CD4-positive, alpha-beta T cell treated with Interleukin-6 at 100 ng/mL for 8 hours (primary cell): ENCODE measurements around the gene ESCO1.
"Not testable (repeated sequence)": the region's sequence is repeated elsewhere in the genome, so short reads cannot be mapped to it uniquely, and the experiment has no call there.

Experiments used
- DNase-seq: peaks from one replicate; pipeline ENCODE4 v3.0.0-alpha.2; 2020; ENCODE audit warnings: mixed read lengths, low spot score

ESCO1 gene, protein sequence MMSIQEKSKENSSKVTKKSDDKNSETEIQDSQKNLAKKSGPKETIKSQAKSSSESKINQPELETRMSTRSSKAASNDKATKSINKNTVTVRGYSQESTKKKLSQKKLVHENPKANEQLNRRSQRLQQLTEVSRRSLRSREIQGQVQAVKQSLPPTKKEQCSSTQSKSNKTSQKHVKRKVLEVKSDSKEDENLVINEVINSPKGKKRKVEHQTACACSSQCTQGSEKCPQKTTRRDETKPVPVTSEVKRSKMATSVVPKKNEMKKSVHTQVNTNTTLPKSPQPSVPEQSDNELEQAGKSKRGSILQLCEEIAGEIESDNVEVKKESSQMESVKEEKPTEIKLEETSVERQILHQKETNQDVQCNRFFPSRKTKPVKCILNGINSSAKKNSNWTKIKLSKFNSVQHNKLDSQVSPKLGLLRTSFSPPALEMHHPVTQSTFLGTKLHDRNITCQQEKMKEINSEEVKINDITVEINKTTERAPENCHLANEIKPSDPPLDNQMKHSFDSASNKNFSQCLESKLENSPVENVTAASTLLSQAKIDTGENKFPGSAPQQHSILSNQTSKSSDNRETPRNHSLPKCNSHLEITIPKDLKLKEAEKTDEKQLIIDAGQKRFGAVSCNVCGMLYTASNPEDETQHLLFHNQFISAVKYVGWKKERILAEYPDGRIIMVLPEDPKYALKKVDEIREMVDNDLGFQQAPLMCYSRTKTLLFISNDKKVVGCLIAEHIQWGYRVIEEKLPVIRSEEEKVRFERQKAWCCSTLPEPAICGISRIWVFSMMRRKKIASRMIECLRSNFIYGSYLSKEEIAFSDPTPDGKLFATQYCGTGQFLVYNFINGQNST

GRCh38 chr18:21600526-21601410 lies at the start of gene ESCO1:
Gene ESCO1, minus strand, starts transcription at chr18:21600704. Its CDS starts 25,861 bp downstream, at chr18:21574843.
- peak; percentile 94 for DNase-seq

DNA sequence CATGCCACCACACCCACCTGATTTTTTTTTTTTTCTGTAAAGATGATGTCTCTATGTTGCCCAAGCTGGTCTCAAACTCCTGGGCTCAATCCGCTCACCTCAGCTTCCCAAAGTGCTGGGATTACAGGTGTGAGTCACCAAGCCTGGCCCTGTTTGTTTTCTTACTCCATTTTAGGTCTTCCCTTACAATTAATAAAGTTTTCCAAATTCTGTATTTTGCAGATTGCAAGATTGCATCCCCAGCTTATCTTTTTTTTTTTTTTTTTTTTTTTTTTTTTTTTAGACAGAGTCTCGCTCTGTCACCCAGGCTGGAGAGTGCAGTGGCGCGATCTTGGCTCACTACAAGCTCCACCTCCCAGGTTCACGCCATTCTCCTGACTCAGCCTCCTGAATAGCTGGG lies 39.9 kb upstream of the ESCO1 start:
- DNase-seq, result not testable (repeated sequence)

GRCh38 chr18:21638822-21639221 lies 38.3 kb upstream of the ESCO1 start:
- DNase-seq, result no peak

- DNase-seq, result no peak
Observed at GRCh38 chr18:21636769-21637168, 36.3 kb upstream of the ESCO1 start.

DNA sequence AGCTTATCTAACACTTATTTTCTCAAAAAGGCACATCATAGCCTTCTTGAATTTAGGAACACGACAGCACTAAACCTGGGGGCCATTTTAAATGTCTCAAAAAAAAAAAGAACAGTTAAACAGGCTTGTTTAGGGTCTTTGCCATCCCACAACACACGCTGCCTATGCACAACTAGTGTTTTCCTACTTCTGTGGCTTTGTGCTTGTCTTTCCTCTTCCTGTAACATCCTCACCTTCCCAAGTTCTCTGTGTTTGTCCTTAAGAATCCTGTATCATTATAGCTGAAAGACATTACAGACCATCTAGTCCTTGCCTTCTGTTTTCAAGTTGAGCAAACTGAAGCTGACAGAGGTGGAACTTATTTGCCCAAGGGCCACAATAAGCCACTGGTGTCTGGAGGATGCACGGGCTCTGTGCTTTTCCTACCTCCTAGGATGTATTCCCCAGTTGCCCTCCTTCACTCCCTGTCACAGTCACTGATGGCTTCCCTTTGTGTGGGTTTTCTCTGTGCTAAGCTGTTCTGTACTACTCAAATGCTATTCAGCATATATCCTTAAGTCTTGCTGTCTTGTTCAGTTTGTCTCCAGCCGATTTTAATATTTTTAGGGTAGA lies 34.2 kb upstream of the ESCO1 start:
- no peak for DNase-seq

DNA sequence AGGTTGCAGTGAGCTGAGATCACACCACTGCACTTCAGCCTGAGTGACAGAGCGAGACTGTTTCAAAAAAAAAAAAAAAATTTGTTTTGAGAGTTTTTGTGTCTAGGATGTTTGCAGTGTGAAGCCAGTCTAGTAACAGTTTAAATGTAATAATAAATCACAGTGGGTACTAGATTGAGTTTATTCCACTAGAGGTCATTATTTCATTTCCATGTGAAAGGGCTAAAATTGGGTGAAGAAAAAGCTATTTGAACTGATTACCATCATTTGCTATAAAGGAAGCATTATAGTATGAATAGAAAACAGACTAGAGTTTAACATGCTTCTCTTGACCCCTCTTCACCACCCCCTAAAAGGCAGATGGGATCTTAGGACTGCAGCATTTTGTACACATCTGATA lies 31.9 kb upstream of the ESCO1 start:
- no peak for DNase-seq

DNA sequence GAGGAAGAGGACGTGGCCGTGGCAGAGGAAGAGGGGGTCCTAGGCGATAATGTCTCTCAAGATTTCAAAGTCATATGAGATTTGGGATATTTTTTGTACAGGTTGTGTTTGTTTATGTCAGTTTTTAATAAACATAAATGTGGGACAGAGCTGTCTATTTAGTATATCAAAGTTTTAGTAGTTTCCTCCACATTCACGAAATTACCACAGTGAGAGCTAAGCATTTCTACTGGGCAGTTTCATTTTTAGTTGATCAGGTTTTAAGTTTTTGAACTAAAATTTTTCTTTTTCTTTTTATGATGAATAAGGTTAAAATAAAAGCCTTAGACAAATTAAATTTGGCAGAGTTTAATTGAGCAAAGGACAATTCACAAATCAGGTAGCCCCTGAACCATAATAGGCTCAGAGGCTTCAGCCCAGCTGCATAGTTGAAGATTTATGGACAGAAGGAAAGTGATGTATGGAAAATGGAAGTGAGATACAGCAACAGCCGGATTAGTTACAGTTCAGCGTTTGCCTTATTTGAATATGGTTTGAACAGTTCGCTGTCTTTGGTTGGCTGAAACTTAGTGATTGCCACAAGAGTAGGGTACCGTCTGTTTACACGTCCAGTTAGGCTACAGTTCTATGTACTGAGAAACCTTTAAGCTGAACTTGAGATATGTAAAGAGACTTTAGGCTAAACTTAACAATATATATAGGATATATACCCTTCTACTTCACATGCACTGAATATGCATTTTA lies 28.8 kb upstream of the ESCO1 start:
- no peak for DNase-seq

GRCh38 chr18:21621640-21622039 lies 21.1 kb upstream of the ESCO1 start:
- DNase-seq, result not testable (repeated sequence)

DNA sequence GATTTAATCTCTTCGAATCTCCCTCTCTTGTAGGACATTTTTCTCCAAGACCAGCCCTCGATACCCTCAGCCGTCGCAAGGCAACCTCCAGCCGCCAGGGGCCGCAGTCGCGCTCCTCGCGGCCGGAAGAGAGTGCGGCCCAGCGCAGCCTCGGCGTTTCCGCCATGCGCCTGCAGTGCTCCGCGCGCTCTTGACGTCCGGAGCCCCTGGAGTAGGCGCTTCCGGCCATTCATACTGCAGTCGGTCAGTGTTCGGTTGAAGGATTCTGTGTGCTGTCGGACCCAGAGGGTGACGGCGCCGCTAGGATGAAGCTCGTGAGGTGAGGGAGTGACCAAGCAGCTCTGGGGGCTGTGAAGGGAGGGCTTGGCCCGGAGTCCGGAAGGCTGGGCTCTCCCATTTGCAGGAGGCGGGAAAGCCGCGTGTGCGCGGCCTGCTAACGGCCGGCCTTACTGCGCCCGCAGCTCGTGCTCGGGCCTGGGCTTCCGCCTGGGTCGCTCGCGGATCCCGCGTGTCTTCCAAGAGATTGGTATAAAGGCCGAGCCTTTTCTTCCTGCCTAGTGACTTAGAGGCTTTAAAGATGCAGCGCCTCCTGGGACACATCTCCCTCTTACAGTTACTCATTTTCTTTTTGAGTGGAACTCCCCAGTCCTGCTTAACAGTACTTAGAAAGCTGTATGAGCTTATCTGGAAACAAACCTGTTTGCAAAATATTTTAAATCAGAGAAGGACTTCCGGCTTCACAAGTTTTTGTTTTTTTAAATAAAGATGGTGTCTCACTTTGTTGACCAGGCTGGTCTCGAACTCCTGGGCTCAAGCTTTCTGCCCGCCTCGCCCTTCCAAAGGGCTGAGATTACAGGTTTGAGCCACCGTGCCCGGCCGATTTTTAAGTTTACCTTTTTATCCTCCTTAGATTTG lies 11.9 kb upstream of the ESCO1 start, which contains the start of gene SNRPD1:
Gene SNRPD1 (plus strand): TSS at position 190 of the 915 bp plus-strand sequence. CDS start 116 bp downstream, at position 306.
- peak; percentile 84 for DNase-seq

GRCh38 chr18:21611401-21612124 lies 11.1 kb upstream of the ESCO1 start:
- not testable (repeated sequence) for DNase-seq

DNA sequence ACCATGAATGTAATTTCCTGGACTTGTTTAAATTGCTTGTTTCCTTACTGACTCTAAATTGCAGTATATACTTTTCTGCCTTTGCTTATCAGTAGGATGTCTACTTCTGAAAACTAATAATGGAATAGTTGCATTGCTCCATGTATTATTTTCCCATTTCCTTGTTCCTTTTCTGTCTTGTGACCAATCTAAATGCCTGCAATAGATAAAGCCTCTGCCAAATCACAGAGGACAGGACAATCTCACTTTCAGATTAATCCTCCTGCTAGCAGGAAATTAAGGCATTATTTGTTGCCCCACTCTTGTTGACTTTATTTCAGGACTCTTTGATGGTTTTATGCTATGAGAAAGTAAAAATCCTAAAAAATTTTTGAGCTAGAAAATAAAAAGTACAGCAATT lies 4.7 kb upstream of the ESCO1 start:
- DNase-seq, result no peak

GRCh38 chr18:21604671-21605070 lies 4.2 kb upstream of the ESCO1 start:
- no peak for DNase-seq

GRCh38 chr18:21602299-21602587 lies 1.7 kb upstream of the ESCO1 start:
- DNase-seq, result no peak

DNA sequence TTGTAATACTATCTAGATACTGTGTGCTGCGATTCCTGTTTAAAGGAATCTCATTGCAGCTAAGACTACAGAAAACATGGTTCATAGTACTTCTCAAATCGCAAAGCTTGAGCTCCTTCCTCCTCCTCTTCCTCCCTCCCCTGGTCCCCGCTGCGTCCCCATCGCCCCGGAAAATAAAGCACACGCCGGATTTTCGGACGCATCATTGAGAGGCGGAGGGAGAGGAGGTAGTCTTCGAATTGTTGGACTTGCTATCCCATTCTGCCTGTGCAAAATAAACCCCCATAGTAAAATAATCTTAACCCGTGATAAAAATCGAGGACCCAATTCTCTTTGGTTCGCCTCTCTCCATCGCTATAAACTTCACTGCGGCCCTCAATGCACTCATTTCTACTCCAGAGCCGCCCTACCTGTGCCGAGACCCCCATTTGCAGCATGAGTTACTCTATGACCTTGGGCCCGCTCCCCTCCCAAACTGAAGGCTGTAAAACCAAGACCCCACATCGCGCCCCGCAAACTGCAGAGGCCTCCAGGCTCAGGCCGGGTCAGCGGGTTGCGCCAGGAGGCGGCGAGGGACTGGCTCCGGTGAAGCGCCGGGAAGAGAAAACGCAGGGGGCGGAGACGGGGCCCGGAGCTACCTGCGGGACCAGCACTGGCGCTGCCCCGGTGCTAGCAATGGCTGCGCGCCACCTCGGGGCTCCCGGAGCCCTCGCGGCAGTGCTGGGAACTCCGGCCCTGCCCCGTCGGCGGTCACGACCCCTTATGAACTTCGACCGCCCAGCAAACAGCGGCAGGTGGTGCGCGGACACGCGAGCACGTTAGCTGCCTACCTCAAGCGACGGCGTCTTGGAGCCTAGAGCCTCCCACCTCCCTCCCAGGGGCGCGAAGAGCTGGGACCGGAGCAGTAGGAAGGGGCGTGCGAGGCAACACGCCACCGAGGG lies 649 bp downstream of the ESCO1 start:
- peak; percentile 32 for DNase-seq

GRCh38 chr18:21598726-21599584 lies 1.5 kb downstream of the ESCO1 start:
- DNase-seq, result no peak

- DNase-seq, result no peak
Observed at GRCh38 chr18:21597620-21598019, 2.9 kb downstream of the ESCO1 start.
